HG02885 (cell line): ENCODE measurements around the gene EFNB2.

Experiments used
- ATAC-seq: cut with Tn5 transposase; IDR thresholded peaks from one replicate; pipeline ENCODE4 v1.9.1; 2021; ENCODE audit warnings: mild to moderate bottlenecking; ENCODE audit not compliant: unreplicated experiment, poor library complexity

The EFNB2 gene

DNA sequence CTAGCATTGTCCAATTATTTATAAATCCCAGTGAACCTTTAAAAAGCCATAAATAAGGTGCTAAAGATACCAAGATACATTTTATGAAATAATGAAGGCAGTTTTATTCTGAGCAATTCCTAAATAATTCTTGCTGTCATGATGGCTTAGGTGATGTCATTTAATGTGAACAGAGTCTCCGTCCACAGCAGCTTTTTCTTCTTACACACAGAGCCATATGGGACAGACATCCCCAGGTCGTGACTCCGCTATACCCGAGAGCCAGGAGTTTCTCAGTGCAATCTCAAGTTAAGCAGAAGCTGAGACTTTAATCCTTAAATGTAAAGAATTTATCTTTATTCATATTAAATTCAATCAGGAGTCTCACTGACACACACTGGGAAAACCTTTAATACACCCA is 29.7 kb downstream of the EFNB2 start:
- no peak for ATAC-seq

DNA sequence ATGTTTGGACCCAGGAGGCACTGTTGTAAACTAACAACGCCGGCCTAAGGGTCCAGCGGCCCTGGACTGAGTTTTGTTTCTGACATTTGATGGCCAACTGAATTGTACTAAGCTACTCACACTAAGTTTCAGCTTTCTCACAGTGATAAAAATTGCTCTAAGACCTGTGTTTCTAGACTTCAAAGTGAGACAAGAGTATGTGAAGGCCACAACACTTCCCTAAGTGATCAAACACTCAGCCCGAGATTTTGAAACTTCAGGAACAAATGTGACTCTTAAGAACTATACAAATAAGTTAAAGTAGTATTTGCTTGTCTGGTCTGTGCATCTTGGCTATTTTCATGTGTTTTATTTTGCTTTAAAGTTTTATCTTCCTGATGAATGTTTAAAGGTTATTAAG is 30.2 kb downstream of the EFNB2 start:
- ATAC-seq: no peak

DNA sequence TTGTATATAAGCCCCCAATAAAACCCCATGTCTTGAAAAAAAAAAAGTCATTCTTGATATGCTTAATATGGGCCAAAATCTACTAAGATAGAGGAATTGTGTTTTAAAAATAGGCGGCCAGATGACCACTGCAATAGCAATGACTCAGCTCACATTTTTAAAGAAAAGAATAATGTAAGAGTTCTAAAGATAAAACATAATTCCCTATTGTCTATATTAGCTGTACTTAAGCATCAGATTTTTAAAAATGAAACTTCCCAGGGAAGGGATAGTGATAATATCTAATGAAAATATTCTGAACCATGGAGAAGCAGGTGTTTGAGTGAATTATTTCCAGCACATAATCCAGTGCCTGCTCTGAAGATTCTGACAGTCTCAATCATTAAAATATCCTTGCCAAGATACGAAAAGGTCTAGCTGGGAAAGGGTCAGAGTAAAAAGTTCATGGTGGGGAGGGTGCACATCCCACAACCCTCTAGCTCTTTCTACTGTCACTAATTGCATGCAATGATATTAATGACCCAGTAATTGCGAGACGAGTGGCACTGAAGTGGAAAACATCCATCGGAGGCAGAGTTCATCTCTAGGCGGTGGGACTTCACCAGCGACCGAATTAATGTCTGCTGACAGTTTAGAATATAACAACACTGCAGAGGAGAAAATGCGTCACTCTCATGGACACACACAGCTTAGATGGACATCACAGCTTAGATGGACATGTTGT is 31.6 kb downstream of the EFNB2 start:
- ATAC-seq: no peak

DNA sequence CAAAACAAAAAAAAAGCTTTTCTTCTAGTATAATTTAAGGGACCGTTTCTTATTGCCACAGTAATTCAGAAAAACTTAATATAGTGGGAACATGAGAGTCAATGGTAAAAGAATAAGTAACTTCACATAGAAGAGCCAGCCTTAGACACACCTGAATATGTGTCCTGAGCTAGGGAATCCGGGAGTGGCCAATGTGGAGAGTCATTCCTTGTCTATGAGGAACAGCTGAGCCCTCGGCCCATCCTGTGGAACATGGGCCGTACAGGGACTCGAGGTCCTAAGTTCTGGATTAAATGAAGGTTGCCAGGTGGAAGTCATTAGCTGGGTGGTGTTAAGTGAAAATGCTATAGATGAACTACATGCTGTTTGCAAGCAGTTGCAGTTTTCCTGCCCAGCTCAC is 32.2 kb downstream of the EFNB2 start:
- ATAC-seq: no peak

DNA sequence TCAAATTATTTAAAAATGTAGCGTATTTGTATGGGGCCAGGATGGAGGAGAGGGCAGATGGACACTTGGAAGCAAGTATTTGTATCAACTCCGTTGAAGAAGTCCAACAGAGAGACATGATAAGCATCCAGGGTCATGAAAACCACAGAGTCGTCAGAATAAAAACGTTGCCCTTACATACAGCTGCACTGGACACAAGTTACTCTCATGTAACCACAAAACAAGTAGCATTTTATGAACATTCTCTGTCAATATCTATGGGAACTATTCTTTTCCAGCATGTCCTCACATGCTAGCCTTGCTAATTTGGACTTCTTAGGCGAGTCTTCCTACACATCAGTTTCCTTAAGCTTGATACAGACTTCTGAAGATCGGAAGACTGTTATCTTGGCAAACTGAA is 35.0 kb downstream of the EFNB2 start:
- ATAC-seq: no peak

DNA sequence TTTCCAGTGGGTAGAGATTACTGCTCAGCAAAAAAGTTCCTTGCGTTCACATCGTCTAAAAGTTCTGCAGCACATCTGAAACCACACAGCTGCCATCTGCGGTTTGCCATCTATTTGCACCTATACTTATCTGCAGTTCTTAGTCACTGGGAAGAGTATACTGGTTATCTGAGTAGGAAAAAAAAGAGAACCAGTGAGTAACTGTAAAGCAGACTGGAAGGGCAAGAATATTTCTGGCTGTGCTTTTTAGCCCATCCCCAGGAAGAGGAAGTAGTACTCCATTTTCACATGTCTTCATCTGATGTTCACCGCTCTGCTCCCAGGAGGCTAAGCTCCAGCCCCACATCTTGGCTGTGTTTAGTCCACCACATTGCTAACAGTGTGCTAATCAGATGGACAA is 35.6 kb downstream of the EFNB2 start:
- ATAC-seq: peak; percentile 65

DNA sequence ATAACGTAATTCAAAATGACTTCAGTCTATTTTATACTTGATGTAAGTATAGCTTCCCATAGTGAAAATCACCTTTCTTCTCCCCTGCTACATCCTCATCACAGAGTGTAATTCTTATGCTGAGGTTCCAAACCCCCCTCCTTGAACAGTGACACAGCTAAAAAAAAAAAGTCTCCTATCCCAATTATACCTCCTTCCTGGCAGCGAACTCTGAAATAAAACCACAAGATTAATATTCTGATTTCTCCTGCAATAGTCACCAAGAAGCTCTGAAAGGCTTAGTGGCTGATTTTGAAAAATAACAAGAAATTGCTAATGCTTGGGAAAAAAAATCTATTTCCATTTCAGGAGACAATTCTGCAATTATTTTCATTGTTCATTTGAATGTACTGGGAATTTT is 36.3 kb downstream of the EFNB2 start:
- no peak for ATAC-seq

DNA sequence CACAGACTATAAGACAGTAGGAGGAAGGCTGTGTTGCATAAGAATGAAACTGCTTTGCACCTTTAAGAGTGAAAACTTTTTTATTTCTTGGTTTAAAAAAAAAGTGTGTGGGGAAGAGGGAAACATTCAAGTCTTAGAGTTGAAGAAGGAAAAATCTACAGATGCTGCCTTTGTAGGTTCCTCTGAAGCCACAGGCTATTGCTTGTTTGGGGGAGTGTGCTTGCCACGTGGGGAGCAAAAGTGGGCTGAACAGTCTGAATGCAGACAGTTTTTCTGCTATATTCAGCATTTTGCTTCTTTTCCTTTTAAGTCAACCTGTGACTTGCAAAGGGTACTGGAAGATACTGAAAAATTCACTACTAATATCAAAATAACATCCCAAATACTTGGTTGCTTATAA is 36.9 kb downstream of the EFNB2 start:
- ATAC-seq: peak; percentile 25

DNA sequence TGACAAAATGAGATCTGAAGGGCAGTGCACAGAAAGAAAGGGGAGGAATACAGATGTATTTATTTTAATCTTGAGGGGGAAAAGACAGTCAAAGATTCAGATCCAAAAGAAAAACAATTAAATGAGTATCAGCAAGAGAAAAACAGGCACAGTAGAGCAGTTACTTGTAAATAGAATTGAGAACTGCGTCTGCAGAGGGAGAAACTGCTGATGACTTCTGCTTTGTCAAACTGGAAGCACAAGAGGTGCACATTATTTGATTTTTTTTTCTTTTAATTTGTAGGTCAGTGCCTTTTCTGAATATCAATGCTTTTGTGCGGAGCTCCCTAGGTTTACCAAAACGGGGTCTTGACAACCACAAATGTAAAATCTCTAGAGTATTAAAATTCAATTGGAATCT is 37.3 kb downstream of the EFNB2 start:
- ATAC-seq: peak; percentile 33

DNA sequence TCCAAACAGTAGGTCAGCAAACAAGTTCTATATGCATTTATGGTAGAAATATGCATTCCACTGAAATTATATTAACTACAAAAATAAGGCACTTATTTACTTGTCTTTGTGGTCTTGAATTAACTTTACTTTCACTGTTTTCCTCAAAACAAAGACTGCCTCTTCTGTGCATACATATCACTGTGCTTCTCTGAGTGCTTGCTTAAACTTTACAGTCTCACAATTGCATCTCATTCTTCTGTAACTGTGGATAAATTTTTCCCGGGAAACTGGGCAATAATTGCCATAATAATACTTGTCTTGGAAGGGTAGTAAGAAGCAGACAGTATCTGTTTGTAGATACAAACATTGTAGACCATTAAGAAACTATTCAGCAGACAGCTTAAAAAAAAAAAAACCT is 38.4 kb downstream of the EFNB2 start:
- ATAC-seq: no peak

DNA sequence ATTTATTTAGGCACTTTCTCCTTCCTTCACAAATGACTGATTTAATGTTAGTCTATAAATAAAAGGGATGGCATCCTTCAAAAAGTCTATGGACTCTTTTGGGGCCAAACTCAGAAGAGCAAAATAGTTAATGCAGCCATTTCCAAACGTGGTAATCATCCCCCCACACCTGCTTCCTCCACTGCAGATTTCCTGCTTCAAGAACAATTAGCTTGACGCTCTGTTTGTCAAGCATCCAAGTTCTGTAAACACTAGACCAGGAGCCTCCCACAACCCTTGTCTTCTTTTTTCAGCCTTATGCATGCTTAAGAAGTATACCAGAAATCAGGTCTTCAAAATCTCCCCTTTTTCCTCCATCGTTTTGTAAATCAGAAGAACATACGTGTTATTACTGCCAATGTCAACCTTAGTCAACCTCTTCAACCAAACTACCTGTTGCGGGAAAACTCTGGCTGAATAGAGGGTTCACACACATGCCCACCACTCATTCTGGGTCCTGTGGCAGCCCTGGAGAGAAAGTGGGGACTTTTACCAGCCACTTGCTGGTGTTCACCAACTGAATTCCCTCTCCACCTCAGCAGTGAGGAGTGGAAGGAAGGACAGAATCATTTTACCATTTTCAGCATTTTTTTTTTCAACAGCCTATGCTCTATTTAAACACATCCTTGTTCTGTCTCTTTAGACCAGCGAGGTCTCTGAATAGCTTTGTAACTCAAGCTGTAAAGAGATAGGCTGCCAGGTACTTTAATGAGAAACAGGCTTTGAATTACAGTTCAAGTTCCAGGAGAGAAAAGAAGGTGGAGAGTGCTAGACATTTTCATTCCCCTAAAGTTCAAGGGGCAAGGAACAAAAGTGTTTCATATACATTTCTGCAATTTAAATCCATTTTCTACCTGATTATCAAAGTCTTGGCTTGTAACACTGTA is 39.1 kb downstream of the EFNB2 start:
- ATAC-seq: no peak

DNA sequence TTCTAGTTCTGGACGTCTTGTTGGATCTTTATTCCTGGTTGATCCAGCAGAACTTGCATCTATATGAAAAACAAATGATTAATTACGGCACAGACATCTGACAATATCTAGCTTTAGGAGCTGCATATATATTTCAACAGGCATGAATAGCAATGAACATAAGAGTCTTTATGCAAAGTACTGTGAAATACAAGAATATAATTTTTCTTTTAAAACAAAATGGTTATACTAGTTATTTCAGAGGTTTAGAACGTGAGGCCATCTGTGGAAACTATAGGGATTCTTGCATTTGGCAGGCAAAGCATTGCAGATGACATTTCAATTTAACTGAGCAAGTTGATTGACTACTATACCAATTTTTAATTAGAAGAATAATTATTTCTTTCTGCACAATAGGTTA is 40.5 kb downstream of the EFNB2 start:
- no peak for ATAC-seq

DNA sequence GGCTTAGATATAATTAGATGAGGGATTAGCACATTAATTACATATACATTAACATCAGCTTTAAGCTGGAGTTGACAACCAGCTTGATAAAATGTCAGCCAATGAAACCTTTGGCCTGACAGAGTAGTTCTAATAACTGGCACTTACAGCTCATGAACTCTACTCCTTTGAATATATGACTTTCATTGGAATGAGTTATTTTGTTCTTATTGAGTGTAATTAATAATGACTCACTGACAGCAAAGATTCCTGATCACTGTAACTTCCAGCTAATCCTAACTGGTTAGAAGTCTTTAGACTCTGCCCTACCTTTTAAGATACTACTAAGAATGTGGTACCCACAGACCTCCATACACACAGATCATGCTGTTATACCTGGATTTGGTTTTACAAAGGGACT is 41.0 kb downstream of the EFNB2 start:
- ATAC-seq: no peak

DNA sequence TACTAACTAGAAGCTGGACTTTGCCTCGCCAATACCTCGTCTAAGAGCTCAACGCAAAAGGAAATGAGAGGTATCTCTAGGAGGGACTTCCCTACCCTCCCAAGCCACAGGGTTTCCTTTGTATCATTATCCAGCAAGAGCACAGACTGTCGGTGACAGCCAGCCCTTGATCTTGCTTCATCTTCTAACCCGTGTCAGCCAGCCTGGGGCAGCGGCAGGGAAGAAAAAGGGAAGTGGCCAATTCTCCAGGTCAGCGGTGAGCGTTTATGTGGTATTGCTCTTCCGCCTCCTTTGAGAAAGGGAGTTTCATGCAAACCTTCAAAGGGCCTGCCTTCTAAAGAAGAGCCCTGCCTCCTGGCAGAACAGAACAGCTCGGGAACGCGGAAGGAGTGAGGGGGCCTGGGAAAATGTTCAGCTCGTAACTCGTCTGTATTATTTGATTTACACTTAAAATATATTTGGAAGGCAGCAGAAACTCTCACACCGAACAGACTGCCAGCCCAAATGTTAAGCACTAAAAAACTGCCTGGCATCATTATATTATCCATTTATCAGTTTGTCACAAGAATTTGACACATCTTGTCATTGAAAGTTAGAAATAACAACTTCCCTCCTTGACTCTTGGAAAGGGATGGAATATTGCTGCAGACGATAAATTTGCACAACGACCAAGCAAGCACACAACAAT is 41.8 kb downstream of the EFNB2 start:
- peak; percentile 82 for ATAC-seq

DNA sequence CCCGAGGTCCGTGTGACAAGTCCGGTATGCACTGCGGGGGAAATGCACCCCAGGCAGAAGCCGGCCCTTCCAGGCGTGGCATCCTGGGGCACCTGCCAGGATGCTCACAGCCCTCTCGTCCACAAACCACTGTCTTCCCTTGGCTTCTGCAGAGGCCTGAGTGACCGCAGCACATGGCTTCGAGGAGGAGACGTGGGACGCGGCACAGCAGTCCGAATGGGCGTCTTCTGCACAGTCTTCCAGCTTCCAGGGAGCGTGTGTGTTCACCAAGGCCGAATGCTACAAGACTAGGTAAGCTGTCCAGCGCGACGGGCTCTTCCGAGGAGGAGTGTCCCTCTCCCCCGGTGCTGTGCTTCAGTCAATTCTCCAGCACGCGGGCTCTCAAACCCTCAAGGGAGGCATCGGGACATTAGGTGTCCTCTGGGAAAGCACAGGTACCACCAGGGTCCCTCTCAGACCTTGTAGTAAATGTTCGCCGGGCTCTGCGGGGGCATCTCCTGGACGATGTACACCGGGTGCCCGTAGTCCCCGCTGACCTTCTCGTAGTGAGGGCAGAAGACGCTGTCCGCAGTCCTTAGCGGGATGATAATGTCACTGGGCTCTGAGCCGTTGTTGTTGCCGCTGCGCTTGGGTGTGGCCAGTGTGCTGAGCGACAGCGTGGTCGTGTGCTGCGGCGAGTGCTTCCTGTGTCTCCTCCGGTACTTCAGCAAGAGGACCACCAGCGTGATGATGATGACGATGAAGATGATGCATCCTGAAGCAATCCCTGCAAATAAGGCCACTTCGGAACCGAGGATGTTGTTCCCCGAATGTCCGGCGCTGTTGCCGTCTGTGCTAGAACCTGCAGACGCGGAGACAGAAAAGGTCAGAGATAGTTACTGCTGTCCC is 42.6 kb downstream of the EFNB2 start:
- ATAC-seq: no peak

DNA sequence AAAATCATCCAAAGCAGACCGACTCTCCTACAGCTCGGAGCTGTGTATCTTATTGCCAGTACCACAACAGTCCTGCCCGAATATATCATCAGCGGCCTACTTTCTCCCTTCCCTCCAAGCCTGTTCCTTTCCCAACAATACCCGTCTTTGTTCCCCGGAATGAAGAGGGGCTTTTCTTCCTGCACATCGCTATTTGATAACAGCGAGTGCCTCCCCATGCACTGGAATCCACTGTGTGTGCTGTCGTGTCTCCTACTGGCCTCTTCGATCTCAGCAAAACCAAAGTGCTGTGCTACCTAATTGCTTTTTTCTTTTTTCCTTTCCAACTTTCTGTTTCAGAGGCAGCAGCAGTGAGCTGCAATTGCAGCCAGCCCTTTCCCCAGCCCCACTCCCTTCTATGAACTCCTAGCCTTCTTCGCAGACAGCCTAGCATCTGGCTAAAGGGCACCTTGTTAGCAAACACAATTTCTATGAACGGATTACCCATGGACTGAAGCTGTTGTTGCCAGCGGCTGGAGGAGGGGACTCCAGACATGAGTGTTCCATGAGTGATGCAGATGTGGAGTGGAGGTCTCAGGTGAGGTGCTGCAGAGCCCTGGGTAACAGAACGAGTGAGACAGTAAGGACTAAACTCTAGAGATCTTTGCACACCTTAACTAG is 43.4 kb downstream of the EFNB2 start:
- ATAC-seq: no peak

DNA sequence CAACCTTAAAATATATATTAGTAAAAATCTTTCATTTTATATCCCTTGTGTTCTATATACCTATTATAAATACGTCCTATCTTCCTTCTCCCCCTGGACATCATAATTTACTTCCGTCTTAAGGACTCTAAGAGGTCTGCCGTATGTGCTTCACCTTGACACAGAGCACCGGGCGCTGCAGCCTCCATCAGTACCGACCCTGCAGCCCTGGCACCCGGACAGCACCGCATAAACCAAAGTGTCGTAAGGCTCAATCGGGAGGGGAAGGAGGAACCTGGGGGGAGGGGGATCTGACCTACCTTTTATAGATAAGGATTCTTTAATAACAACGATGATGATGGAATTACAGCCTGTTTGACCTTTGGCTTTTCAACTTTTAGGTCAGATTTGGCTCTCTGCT is 44.0 kb downstream of the EFNB2 start:
- ATAC-seq: no peak

DNA sequence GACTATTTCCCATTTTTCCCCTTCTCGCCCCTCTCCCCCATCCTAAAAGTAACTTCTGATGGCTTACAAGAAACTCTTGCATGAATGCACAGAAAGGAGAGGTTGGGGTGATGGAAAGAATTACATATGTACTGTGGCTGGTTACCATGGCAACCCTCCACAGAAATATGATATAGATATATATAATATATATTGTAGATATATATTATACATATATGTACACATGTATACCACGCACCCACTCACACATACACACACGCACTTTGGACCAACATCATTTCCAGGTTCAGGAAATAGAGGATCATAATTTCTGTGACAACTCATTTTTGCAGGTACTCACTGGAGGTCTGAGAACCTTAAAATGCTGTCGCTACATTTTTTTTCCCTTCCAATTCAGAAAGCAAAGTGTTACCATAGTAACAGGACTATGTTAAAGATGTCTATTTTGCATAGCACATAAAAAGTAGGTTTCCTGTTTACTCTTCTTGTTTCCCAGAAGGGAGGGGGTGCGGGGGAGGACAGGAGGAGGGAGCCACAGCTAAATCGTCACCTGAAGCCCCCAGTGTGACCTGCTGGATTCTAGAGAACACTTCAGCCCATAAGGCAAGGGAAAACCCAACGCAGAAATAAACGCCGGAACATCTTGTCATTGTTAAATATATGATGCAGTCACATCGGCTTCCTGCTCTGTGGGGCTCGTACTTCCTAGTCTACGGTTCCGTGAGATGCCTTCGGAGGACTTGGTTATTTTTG is 44.7 kb downstream of the EFNB2 start:
- no peak for ATAC-seq
